Panc1 (cell line): ENCODE results near the gene ABCA7. TPM values are rescaled to one million over a fixed set of nuclear protein-coding genes. Genes with fewer than 3 reads are reported as not detected.

Experiments
- ATAC-seq: fragments of 200-7000 bp; cut with Tn5 transposase; 2 replicates; pipeline ENCODE4 v1.9.1; 2020; ENCODE audit warnings: mild to moderate bottlenecking, moderate library complexity
- BruUV-seq: library from RNA; stranded (reverse); fragments of 400-500 nt; replicated peaks from 2 replicates; lab custom pipeline; 2021; lab: Mats Ljungman, UMichigan
- CTCF ChIA-PET: fragments of 300-600 bp; sonication (Branson Sonifier 250); formaldehyde crosslinking; loops from one replicate; lab custom pipeline; 2022; ENCODE audit warnings: antibody characterized with exemption; lab: Charles Lee
- POLR2A ChIA-PET: fragments of 300-600 bp; sonication (Branson Sonifier 250); formaldehyde crosslinking; loops from one replicate; lab custom pipeline; 2022; ENCODE audit warnings: antibody characterized with exemption; lab: Charles Lee
- DNase-seq: peaks from one replicate; pipeline ENCODE4 v3.0.0-alpha.2; 2010; ENCODE audit warnings: low read depth, low spot score
- H3K27ac ChIP-seq: 2 replicates; pipeline ENCODE4 v1.5.1; 2011; ENCODE audit warnings: mild to moderate bottlenecking, low read length, inconsistent platforms
- H3K27me3 ChIP-seq: fragments of 200-500 bp; sonication (Bioruptor generic); 2 replicates; pipeline ENCODE4 v1.6.0; 2014; ENCODE audit warnings: low read length, inconsistent platforms; ENCODE audit not compliant: control insufficient read depth, insufficient read depth
- H3K36me3 ChIP-seq: fragments of 200-500 bp; sonication (Bioruptor generic); 2 replicates; pipeline ENCODE4 v1.5.1; 2014; ENCODE audit warnings: inconsistent platforms, mild to moderate bottlenecking, low read length, moderate library complexity; ENCODE audit not compliant: control insufficient read depth, insufficient read depth
- H3K4me1 ChIP-seq: 2 replicates; pipeline ENCODE4 v1.5.1; 2011; ENCODE audit warnings: inconsistent platforms, mild to moderate bottlenecking, low read length, moderate library complexity; ENCODE audit not compliant: control insufficient read depth, insufficient read depth
- H3K4me3 ChIP-seq, 2 experiments: 2 replicates each; pipeline ENCODE4 v1.5.1; 2011 to 2012; ENCODE audit warnings: low read depth in 2 of 2, low read length in 2 of 2, mild to moderate bottlenecking in 2 of 2, inconsistent platforms in 1 of 2, moderate library complexity in 1 of 2
- H3K9me3 ChIP-seq: fragments of 200-500 bp; sonication (Bioruptor generic); 2 replicates; pipeline ENCODE4 v1.5.1; 2014; ENCODE audit warnings: low read depth, mild to moderate bottlenecking, inconsistent platforms, low read length, moderate library complexity; ENCODE audit not compliant: control insufficient read depth, insufficient read depth
- POLR2AphosphoS5 ChIP-seq: IDR thresholded peaks from 2 replicates; pipeline ENCODE4 v1.6.1; 2012; ENCODE audit warnings: mild to moderate bottlenecking, low read depth, low read length, moderate library complexity
- SIN3A ChIP-seq: IDR thresholded peaks from 2 replicates; pipeline ENCODE4 v1.6.1; 2012; ENCODE audit warnings: low read depth, mild to moderate bottlenecking, low read length, moderate library complexity, borderline replicate concordance; ENCODE audit not compliant: insufficient read depth
- TCF7L2 ChIP-seq: IDR thresholded peaks from 2 replicates; pipeline ENCODE4 v1.6.1; 2011; ENCODE audit warnings: mild to moderate bottlenecking, low read depth, low read length, inconsistent platforms
- in situ Hi-C: cut with HindIII; loops from 2 replicates; pipeline ENCODE4 v1.10.0; 2016; ENCODE audit warnings: low sequenced_read_pairs, low pct_unique_long_range_greater_than_20kb
- intact Hi-C: fragments of 100-400 bp; cut with micrococcal nuclease; formaldehyde crosslinking; loops from one replicate; pipeline ENCODE4 v1.10.0; 2022; ENCODE audit not compliant: unreplicated experiment
- total RNA-seq: library from RNA; stranded (reverse); gene quantifications from one replicate; pipeline ENCODE4 v1.2.1, GENCODE V29; 2021; ENCODE audit not compliant: unreplicated experiment
- TF ChIP-seq, protein P1 (sequence below): fragments of 450-650 bp; IDR thresholded peaks from 2 replicates; pipeline ENCODE4 v1.5.1; 2017; ENCODE audit warnings: mild to moderate bottlenecking
- TF ChIP-seq, protein P2 (sequence below), 2 experiments: IDR thresholded peaks; 2 replicates each; pipeline ENCODE4 v1.6.1; 2011 to 2012; ENCODE audit warnings: low read depth in 2 of 2, control low read depth in 1 of 2, low read length in 1 of 2, mild to moderate bottlenecking in 1 of 2, moderate library complexity in 1 of 2; ENCODE audit not compliant: insufficient read depth in 1 of 2

Gene ABCA7
- total RNA-seq, 1 experiment from 2014 or later, result 47.5 TPM

DNA sequence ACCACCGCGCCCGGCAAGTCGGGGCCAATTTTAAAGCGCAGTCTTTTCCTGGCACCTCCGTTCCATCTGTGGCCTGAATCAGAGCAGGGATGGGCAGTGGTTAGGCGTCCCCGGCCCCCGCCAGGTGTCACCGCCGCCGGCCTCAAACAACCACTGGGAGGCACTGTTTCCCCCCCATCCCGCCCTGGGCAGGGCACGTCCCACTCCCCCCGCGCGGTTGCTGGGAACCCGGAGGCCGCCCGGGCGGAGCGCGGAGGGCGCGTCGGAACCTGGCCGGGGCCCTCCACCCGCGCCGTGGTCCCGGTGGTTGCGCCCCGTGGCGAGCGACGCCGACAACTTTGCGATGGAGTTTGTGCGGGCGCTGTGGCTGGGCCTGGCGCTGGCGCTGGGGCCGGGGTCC lies 39.8 kb upstream of the ABCA7 start, which contains the start of gene GRIN3B:
Gene GRIN3B (plus strand): TSS at position 325 of the 400 bp plus-strand sequence. CDS start 19 bp downstream, at position 344.
- H3K9me3 ChIP-seq, result no peaks in the 10 kb centered on the region
- TF ChIP-seq, protein P1, sequence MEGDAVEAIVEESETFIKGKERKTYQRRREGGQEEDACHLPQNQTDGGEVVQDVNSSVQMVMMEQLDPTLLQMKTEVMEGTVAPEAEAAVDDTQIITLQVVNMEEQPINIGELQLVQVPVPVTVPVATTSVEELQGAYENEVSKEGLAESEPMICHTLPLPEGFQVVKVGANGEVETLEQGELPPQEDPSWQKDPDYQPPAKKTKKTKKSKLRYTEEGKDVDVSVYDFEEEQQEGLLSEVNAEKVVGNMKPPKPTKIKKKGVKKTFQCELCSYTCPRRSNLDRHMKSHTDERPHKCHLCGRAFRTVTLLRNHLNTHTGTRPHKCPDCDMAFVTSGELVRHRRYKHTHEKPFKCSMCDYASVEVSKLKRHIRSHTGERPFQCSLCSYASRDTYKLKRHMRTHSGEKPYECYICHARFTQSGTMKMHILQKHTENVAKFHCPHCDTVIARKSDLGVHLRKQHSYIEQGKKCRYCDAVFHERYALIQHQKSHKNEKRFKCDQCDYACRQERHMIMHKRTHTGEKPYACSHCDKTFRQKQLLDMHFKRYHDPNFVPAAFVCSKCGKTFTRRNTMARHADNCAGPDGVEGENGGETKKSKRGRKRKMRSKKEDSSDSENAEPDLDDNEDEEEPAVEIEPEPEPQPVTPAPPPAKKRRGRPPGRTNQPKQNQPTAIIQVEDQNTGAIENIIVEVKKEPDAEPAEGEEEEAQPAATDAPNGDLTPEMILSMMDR, result peak; percentile 86
- TF ChIP-seq, protein P2, sequence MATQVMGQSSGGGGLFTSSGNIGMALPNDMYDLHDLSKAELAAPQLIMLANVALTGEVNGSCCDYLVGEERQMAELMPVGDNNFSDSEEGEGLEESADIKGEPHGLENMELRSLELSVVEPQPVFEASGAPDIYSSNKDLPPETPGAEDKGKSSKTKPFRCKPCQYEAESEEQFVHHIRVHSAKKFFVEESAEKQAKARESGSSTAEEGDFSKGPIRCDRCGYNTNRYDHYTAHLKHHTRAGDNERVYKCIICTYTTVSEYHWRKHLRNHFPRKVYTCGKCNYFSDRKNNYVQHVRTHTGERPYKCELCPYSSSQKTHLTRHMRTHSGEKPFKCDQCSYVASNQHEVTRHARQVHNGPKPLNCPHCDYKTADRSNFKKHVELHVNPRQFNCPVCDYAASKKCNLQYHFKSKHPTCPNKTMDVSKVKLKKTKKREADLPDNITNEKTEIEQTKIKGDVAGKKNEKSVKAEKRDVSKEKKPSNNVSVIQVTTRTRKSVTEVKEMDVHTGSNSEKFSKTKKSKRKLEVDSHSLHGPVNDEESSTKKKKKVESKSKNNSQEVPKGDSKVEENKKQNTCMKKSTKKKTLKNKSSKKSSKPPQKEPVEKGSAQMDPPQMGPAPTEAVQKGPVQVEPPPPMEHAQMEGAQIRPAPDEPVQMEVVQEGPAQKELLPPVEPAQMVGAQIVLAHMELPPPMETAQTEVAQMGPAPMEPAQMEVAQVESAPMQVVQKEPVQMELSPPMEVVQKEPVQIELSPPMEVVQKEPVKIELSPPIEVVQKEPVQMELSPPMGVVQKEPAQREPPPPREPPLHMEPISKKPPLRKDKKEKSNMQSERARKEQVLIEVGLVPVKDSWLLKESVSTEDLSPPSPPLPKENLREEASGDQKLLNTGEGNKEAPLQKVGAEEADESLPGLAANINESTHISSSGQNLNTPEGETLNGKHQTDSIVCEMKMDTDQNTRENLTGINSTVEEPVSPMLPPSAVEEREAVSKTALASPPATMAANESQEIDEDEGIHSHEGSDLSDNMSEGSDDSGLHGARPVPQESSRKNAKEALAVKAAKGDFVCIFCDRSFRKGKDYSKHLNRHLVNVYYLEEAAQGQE (IDR thresholded peaks at IDR 0.05; ENCODE audit: insufficient read depth in 1 of 2, low read depth in 2 of 2, low read length in 1 of 2), result no peak
- TF ChIP-seq TCF7L2 (no peak), SIN3A (0 out of 2 replicates have a peak, but pooled peaks have one; percentile 34)
- in situ Hi-C loops, result no loop called here
- DNase-seq, result no peak
- ChIA-PET CTCF (no interaction called here), POLR2A (no interaction called here)
- peak within 1 kb of the TSS; percentile 30 to 41 for H3K4me3 ChIP-seq
- H3K4me1 ChIP-seq, result peaks cover 7% of the 10 kb centered on the region
- BruUV-seq, result no TSS peak
- no peaks in the 10 kb centered on the region for H3K36me3 ChIP-seq
- peak; percentile 66 for ATAC-seq
- intact Hi-C loops, result no loop called here
- H3K27ac ChIP-seq, result no peak within 1 kb of the TSS
- H3K27me3 ChIP-seq, result no peaks in the 10 kb centered on the region

GRCh38 chr19:1000591-1001537 lies 39.0 kb upstream of the ABCA7 start:
- ChIA-PET CTCF (interaction anchor here (0.5 to 0.7 kb wide), 2 partner anchors 35 to 176 kb away, joined by 3 read pairs; no protein-coding TSS in a partner anchor), POLR2A (no interaction called here)
- Histone ChIP-seq H3K4me3 (peak overlapping the region; percentile 30 to 41), H3K36me3 (no peaks in the 10 kb centered on the region), H3K4me1 (0 out of 2 replicates have a peak, but pooled peaks cover 3% of the 10 kb centered on the region), H3K27ac (no peak overlapping the region), H3K27me3 (no peaks in the 10 kb centered on the region), H3K9me3 (no peaks in the 10 kb centered on the region)
- TF ChIP-seq TCF7L2 (no peak), POLR2AphosphoS5 (no peak), SIN3A (no peak)
- TF ChIP-seq, protein P1, result no peak
- TF ChIP-seq, protein P2 (IDR thresholded peaks at IDR 0.05; ENCODE audit: insufficient read depth in 1 of 2, low read depth in 2 of 2, low read length in 1 of 2), result no peak
- DNase-seq (no peak), ATAC-seq (peak; percentile 21; the same call in 1 of the 2 replicates)
- intact Hi-C loops (no loop called here), in situ Hi-C loops (no loop called here)
- BruUV-seq, result no TSS peak
